ENCODE measurements around the gene PCDHB9. TPM values are rescaled to one million over a fixed set of nuclear protein-coding genes. Genes with fewer than 3 reads are reported as not detected.
"Not testable (repeated sequence)": the region's sequence is repeated elsewhere in the genome, so short reads cannot be mapped to it uniquely, and the experiment has no call there.

PCDHB9 gene
- total RNA-seq, 2 experiments from 2014 or later = not detected

- DNase-seq; H3K36me3 Mint-ChIP-seq (ENCODE audit: low read depth); POLR2A ChIA-PET; H3K9me3 Mint-ChIP-seq (ENCODE audit: insufficient read depth); H3K27me3 Mint-ChIP-seq (ENCODE audit: low read depth); H3K27ac Mint-ChIP-seq; H3K4me1 Mint-ChIP-seq (ENCODE audit: low read depth); H3K4me3 Mint-ChIP-seq; ATAC-seq; CTCF ChIA-PET: not testable (repeated sequence)
Measured at GRCh38 chr5:141174291-141175104, 12.5 kb upstream of the PCDHB9 start.

- Mint-ChIP-seq H3K9me3 (ENCODE audit: insufficient read depth) (peaks cover 12% of the 10 kb centered on the region), H3K4me1 (ENCODE audit: low read depth) (no peaks in the 10 kb centered on the region), H3K27me3 (ENCODE audit: low read depth) (peaks cover 1% of the 10 kb centered on the region), H3K36me3 (ENCODE audit: low read depth) (no peaks in the 10 kb centered on the region), H3K27ac (no peak overlapping the region), H3K4me3 (no peak overlapping the region)
- CTCF ChIA-PET = no interaction called here
- ATAC-seq (no peak), DNase-seq (no peak)
- POLR2A ChIA-PET = no interaction called here
Measured at GRCh38 chr5:141175933-141176332, 11.0 kb upstream of the PCDHB9 start.

- H3K9me3 Mint-ChIP-seq (ENCODE audit: insufficient read depth) = peaks cover 21% of the 10 kb centered on the region
- CTCF ChIA-PET; DNase-seq; H3K4me3 Mint-ChIP-seq; H3K36me3 Mint-ChIP-seq (ENCODE audit: low read depth); POLR2A ChIA-PET; ATAC-seq; H3K27me3 Mint-ChIP-seq (ENCODE audit: low read depth); H3K27ac Mint-ChIP-seq; H3K4me1 Mint-ChIP-seq (ENCODE audit: low read depth): not testable (repeated sequence)
Measured at GRCh38 chr5:141177577-141178191, 9.3 kb upstream of the PCDHB9 start, which contains the start of gene PCDHB8. Gene PCDHB8 (plus strand): TSS chr5:141177790. CDS start chr5:141178035, 245 bp downstream.

GRCh38 chr5:141179371-141179770, 7.6 kb upstream of the PCDHB9 start:
- POLR2A ChIA-PET; H3K27ac Mint-ChIP-seq; CTCF ChIA-PET; DNase-seq; H3K36me3 Mint-ChIP-seq (ENCODE audit: low read depth); H3K4me1 Mint-ChIP-seq (ENCODE audit: low read depth); H3K27me3 Mint-ChIP-seq (ENCODE audit: low read depth); H3K4me3 Mint-ChIP-seq; ATAC-seq: not testable (repeated sequence)
- peaks cover 16% of the 10 kb centered on the region for H3K9me3 Mint-ChIP-seq (ENCODE audit: insufficient read depth)

- H3K27me3 Mint-ChIP-seq (ENCODE audit: low read depth); CTCF ChIA-PET; H3K4me1 Mint-ChIP-seq (ENCODE audit: low read depth); ATAC-seq; H3K36me3 Mint-ChIP-seq (ENCODE audit: low read depth); POLR2A ChIA-PET; H3K4me3 Mint-ChIP-seq; H3K27ac Mint-ChIP-seq; DNase-seq: not testable (repeated sequence)
- peaks cover 20% of the 10 kb centered on the region for H3K9me3 Mint-ChIP-seq (ENCODE audit: insufficient read depth)
Measured at GRCh38 chr5:141179876-141180275, 7.1 kb upstream of the PCDHB9 start.

- H3K4me3 Mint-ChIP-seq = no peak overlapping the region
- POLR2A ChIA-PET = no interaction called here
Measured at GRCh38 chr5:141180313-141180712, 6.6 kb upstream of the PCDHB9 start.

GRCh38 chr5:141182248-141182647, 4.7 kb upstream of the PCDHB9 start, which contains the start of gene PCDHB16:
Gene PCDHB16 (plus strand): TSS chr5:141182387. CDS start chr5:141182560, 173 bp downstream.
- POLR2A ChIA-PET = no interaction called here
- CTCF ChIA-PET = interaction anchor here (0.8 kb wide), 1 partner anchor 239 kb away, joined by 3 read pairs; the partner anchor contains the start of gene PCDHGA11

More at GRCh38 chr5:141180313-141180712, 6.6 kb upstream of the PCDHB9 start:
- H3K27ac Mint-ChIP-seq = no peak overlapping the region
- no peak for DNase-seq
- H3K4me1 Mint-ChIP-seq (ENCODE audit: low read depth) = no peaks in the 10 kb centered on the region
- peaks cover 24% of the 10 kb centered on the region for H3K9me3 Mint-ChIP-seq (ENCODE audit: insufficient read depth)
- CTCF ChIA-PET = no interaction called here
- ATAC-seq = no peak
- H3K27me3 Mint-ChIP-seq (ENCODE audit: low read depth) = peaks cover 1% of the 10 kb centered on the region
- H3K36me3 Mint-ChIP-seq (ENCODE audit: low read depth) = peaks cover 7% of the 10 kb centered on the region

GRCh38 chr5:141184117-141184855, 2.7 kb upstream of the PCDHB9 start:
- POLR2A ChIA-PET; DNase-seq; H3K4me1 Mint-ChIP-seq (ENCODE audit: low read depth); H3K4me3 Mint-ChIP-seq; H3K27ac Mint-ChIP-seq; ATAC-seq; H3K27me3 Mint-ChIP-seq (ENCODE audit: low read depth); CTCF ChIA-PET; H3K36me3 Mint-ChIP-seq (ENCODE audit: low read depth): not testable (repeated sequence)
- peaks cover 39% of the 10 kb centered on the region for H3K9me3 Mint-ChIP-seq (ENCODE audit: insufficient read depth)

More at GRCh38 chr5:141182248-141182647, 4.7 kb upstream of the PCDHB9 start, which contains the start of gene PCDHB16:
- no peaks in the 10 kb centered on the region for H3K4me1 Mint-ChIP-seq (ENCODE audit: low read depth)
- peaks cover 7% of the 10 kb centered on the region for H3K36me3 Mint-ChIP-seq (ENCODE audit: low read depth)
- no peak within 1 kb of the TSS for H3K4me3 Mint-ChIP-seq
- ATAC-seq (no peak), DNase-seq (no peak)
- peaks cover 1% of the 10 kb centered on the region for H3K27me3 Mint-ChIP-seq (ENCODE audit: low read depth)
- no peak within 1 kb of the TSS for H3K27ac Mint-ChIP-seq
- H3K9me3 Mint-ChIP-seq (ENCODE audit: insufficient read depth) = peaks cover 34% of the 10 kb centered on the region

- H3K4me3 Mint-ChIP-seq; H3K36me3 Mint-ChIP-seq (ENCODE audit: low read depth); CTCF ChIA-PET; DNase-seq; H3K4me1 Mint-ChIP-seq (ENCODE audit: low read depth); POLR2A ChIA-PET; H3K27me3 Mint-ChIP-seq (ENCODE audit: low read depth); ATAC-seq; H3K27ac Mint-ChIP-seq: not testable (repeated sequence)
- H3K9me3 Mint-ChIP-seq (ENCODE audit: insufficient read depth) = peaks cover 36% of the 10 kb centered on the region
Measured at GRCh38 chr5:141188682-141189081, 1.7 kb downstream of the PCDHB9 start.

- peaks cover 36% of the 10 kb centered on the region for H3K9me3 Mint-ChIP-seq (ENCODE audit: insufficient read depth)
- ATAC-seq; DNase-seq; H3K4me1 Mint-ChIP-seq (ENCODE audit: low read depth); H3K27me3 Mint-ChIP-seq (ENCODE audit: low read depth); POLR2A ChIA-PET; CTCF ChIA-PET; H3K36me3 Mint-ChIP-seq (ENCODE audit: low read depth); H3K4me3 Mint-ChIP-seq; H3K27ac Mint-ChIP-seq: not testable (repeated sequence)
Measured at GRCh38 chr5:141189131-141189530, 2.2 kb downstream of the PCDHB9 start.

- DNase-seq = peak; percentile 33
- no peak for ATAC-seq
- H3K4me3 Mint-ChIP-seq = no peak within 1 kb of the TSS
- H3K27ac Mint-ChIP-seq = no peak within 1 kb of the TSS
- peaks cover 3% of the 10 kb centered on the region for H3K36me3 Mint-ChIP-seq (ENCODE audit: low read depth)
- peaks cover 17% of the 10 kb centered on the region for H3K9me3 Mint-ChIP-seq (ENCODE audit: insufficient read depth)
- POLR2A ChIA-PET = no interaction called here
- peaks cover 4% of the 10 kb centered on the region for H3K27me3 Mint-ChIP-seq (ENCODE audit: low read depth)
- no peaks in the 10 kb centered on the region for H3K4me1 Mint-ChIP-seq (ENCODE audit: low read depth)
- CTCF ChIA-PET = interaction anchor here (1.5 to 1.6 kb wide), 2 partner anchors 10 to 229 kb away, joined by 3 to 4 read pairs; partner anchors contain the start of gene PCDHGA11
Measured at GRCh38 chr5:141192110-141192725, 5.3 kb downstream of the PCDHB9 start, which contains the start of gene PCDHB10. Gene PCDHB10 (plus strand): TSS chr5:141192353. CDS start chr5:141192553, 200 bp downstream.
